Motor neuron (in vitro differentiated cells): ENCODE data around the gene MLLT1. TPM values are rescaled to one million over a fixed set of nuclear protein-coding genes. Genes with fewer than 3 reads are reported as not detected.

Experiments used
- ATAC-seq, 8 experiments: fragments of 200-7000 bp; cut with Tn5 transposase; replicated peaks in 6 of 8; 2 replicates each; pipeline ENCODE4 v1.8.0; 2021; ENCODE audit warnings: mild to moderate bottlenecking in 8 of 8, moderate library complexity in 8 of 8
- H3K27ac ChIP-seq, 2 donors: fragments of 250-450 bp; sonication (Bioruptor Pico); 2 replicates each; pipeline ENCODE4 v1.9.0; 2021; ENCODE audit warnings: antibody characterized with exemption in 2 of 2, mild to moderate bottlenecking in 2 of 2, moderate library complexity in 1 of 2
- H3K4me1 ChIP-seq, 2 donors: fragments of 250-450 bp; sonication (Bioruptor Pico); replicated peaks in 1 of 2; 2 replicates each; pipeline ENCODE4 v1.6.1; 2021; ENCODE audit warnings: antibody characterized with exemption in 2 of 2, mild to moderate bottlenecking in 2 of 2, moderate library complexity in 1 of 2
- H3K4me3 ChIP-seq, 5 donors: fragments of 250-450 bp; sonication (Bioruptor Pico); 2 replicates each; pipeline ENCODE4 v1.9.0; 2021; ENCODE audit warnings: antibody characterized with exemption in 5 of 5, mild to moderate bottlenecking in 5 of 5, moderate library complexity in 4 of 5
- WGBS, 10 experiments: fragments of 450-650 bp; shearing (Covaris generic); methylation state at CpG; one replicate each; pipeline ENCODE4 v1.0.0; 2022; 5-methylcytosine and 5-hydroxymethylcytosine counted together
- in situ Hi-C, 9 experiments: fragments of 400-800 bp; cut with MboI; loops; one replicate each; pipeline ENCODE4 v1.15.0; 2021; ENCODE audit warnings: low sequenced_read_pairs in 9 of 9, low pct_unique_long_range_greater_than_20kb in 2 of 9; ENCODE audit not compliant: unreplicated experiment in 9 of 9
- total RNA-seq, 8 experiments: library from RNA; unstranded; fragments of 300-600 nt; gene quantifications; 2 replicates each; pipeline versions ENCODE4 v1.2.3 to v1.2.4, GENCODE V29; 2022

Gene MLLT1
- total RNA-seq, 8 experiments from 2014 or later, result 12.4 to 88.7 (median 30.1) TPM

GRCh38 chr19:6227156-6227935 lies 52.4 kb downstream of the MLLT1 start:
- H3K27ac ChIP-seq, result peak overlapping the region in 1 of 2 donors; percentile 19
- H3K4me3 ChIP-seq, result no peak overlapping the region
- ATAC-seq, result no peak
- in situ Hi-C loops, result no loop called here
- peaks cover 17 to 22% of the 10 kb centered on the region in 2 donors for H3K4me1 ChIP-seq
- WGBS, 10 experiments, result 68 to 100% (median 93%) methylated on average over 1 to 8 of the region's 33 CpGs; no CpG with 5 or more reads in 1 of the 10 experiments

GRCh38 chr19:6226444-6227155 lies 53.2 kb downstream of the MLLT1 start:
- no peak overlapping the region for H3K4me3 ChIP-seq
- 86 to 97% (median 93%) methylated on average over 1 to 6 of the region's 28 CpGs; no CpG with 5 or more reads in 7 of the 10 experiments for WGBS, 10 experiments
- no peak for ATAC-seq
- peaks cover 17 to 22% of the 10 kb centered on the region in 2 donors for H3K4me1 ChIP-seq
- H3K27ac ChIP-seq, result no peak overlapping the region
- in situ Hi-C loops, result no loop called here

DNA sequence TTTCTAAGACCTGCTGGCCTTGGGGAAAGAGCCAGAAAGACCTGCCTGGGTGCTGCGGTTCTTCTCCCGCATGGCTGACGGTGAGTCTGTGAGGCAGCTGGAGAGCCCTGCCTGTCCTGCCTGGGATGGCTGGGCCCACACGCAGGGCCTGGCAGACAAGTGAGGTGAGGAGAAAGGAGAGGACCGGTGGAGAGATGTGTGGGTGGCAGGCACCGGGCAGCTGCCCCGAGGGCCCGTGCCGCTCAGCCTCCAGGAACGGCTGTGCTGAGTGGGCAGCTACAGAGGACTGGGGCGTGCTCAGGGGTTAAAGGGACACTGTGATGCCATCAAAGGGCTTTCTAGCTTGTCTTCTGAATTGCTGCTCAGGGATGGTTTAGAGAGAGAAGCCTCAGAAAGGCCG lies 53.8 kb downstream of the MLLT1 start:
- in situ Hi-C loops, result no loop called here
- H3K4me1 ChIP-seq, result peaks cover 17 to 22% of the 10 kb centered on the region in 2 donors
- no peak overlapping the region for H3K4me3 ChIP-seq
- 93 to 100% (median 97%) methylated on average over 1 to 7 of the region's 12 CpGs; no CpG with 5 or more reads in 6 of the 10 experiments for WGBS, 10 experiments
- no peak overlapping the region for H3K27ac ChIP-seq
- no peak for ATAC-seq

- H3K4me1 ChIP-seq, result peaks cover 17 to 22% of the 10 kb centered on the region in 2 donors
- in situ Hi-C loops, result no loop called here
- ATAC-seq, result no peak
- WGBS, 10 experiments, result 91 to 100% (median 95%) methylated on average over 4 to 8 of the region's 18 CpGs; no CpG with 5 or more reads in 7 of the 10 experiments
- no peak overlapping the region for H3K4me3 ChIP-seq
- H3K27ac ChIP-seq, result no peak overlapping the region
Measured at GRCh38 chr19:6225232-6225865, 54.4 kb downstream of the MLLT1 start.

- H3K27ac ChIP-seq, result peak overlapping the region in 1 of 2 donors; percentile 37
- H3K4me1 ChIP-seq, result peaks cover 23 to 24% of the 10 kb centered on the region in 2 donors
- H3K4me3 ChIP-seq, result no peak overlapping the region
- in situ Hi-C loops, result no loop called here
- 100% methylated on average over 1 of the region's 4 CpGs; no CpG with 5 or more reads in 8 of the 10 experiments for WGBS, 10 experiments
- no peak for ATAC-seq
Measured at GRCh38 chr19:6224308-6224675, 55.5 kb downstream of the MLLT1 start.

GRCh38 chr19:6223461-6224307 lies 56.1 kb downstream of the MLLT1 start:
- 86 to 94% methylated on average over 4 to 5 of the region's 18 CpGs; no CpG with 5 or more reads in 8 of the 10 experiments for WGBS, 10 experiments
- ATAC-seq, result peak in 4 of 8 experiments; percentile 27 to 35 (median 32)
- in situ Hi-C loops, result no loop called here
- H3K27ac ChIP-seq, result peak overlapping the region in 1 of 2 donors; percentile 37
- peaks cover 23% of the 10 kb centered on the region in 2 donors for H3K4me1 ChIP-seq
- H3K4me3 ChIP-seq, result no peak overlapping the region

GRCh38 chr19:6222884-6223283 lies 56.9 kb downstream of the MLLT1 start:
- in situ Hi-C loops, result no loop called here
- ATAC-seq, result no peak
- Histone ChIP-seq H3K4me3 (no peak overlapping the region), H3K4me1 (peaks cover 22 to 23% of the 10 kb centered on the region in 2 donors), H3K27ac (no peak overlapping the region)
- 20 to 100% (median 80%) methylated on average over 1 of the region's 18 CpGs; no CpG with 5 or more reads in 7 of the 10 experiments for WGBS, 10 experiments

- in situ Hi-C loops, result no loop called here
- no peak for ATAC-seq
- Histone ChIP-seq H3K27ac (no peak overlapping the region), H3K4me3 (no peak overlapping the region), H3K4me1 (peaks cover 23 to 27% of the 10 kb centered on the region in 2 donors)
- 88 to 100% (median 100%) methylated on average over 1 to 3 of the region's 40 CpGs; no CpG with 5 or more reads in 5 of the 10 experiments for WGBS, 10 experiments
Measured at GRCh38 chr19:6221878-6222746, 57.7 kb downstream of the MLLT1 start.

- 67 to 100% (median 100%) methylated on average over 1 to 6 of the region's 17 CpGs; no CpG with 5 or more reads in 4 of the 10 experiments for WGBS, 10 experiments
- Histone ChIP-seq H3K4me3 (no peak overlapping the region), H3K27ac (no peak overlapping the region), H3K4me1 (peaks cover 29 to 33% of the 10 kb centered on the region in 2 donors)
- in situ Hi-C loops, result no loop called here
- no peak for ATAC-seq
Measured at GRCh38 chr19:6221220-6221877, 58.4 kb downstream of the MLLT1 start.

DNA sequence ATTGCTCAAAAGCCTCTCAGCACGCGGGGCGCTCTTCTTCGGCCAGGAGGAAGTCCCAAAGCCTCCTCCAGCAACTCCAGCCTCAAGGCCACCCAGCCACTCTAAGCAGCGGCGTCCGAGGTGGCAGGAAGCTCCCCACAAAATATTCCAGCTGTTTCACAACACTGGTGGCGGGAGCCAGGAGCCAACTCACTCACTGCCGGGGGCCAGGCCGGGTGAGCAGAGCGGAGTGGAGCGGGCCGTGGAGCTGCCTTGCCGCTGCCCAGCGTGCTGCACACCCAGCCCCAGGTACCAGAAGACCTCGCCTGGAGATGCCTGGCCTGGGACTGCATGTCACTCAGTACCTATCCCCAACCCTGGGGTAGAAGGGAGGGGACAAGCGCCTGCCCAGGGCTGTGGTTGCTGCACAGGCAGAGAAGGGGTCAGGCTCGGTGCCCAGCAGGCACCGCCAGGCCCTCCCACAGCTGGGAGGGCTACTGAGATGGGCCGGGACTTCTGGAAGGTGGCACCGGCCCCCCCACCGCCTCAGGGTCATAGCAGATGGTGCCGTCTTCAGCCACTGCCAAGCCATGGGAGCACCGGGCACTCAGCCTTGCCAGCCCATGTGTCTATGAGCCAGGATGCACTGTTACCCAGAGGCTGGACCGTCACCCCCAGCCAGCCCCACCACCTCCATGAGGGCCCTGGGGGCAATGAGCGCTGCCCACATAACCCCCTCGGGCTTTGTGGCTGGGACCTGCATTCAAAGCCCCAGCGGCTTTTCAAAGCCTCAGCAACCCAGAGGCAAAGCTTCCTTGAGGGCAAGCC lies 59.2 kb downstream of the MLLT1 start:
- no peak for ATAC-seq

More for the DNA sequence above, 59.2 kb downstream of the MLLT1 start:
- WGBS, 10 experiments, result 33 to 92% (median 87%) methylated on average over 1 to 5 of the region's 28 CpGs; no CpG with 5 or more reads in 5 of the 10 experiments
- H3K4me1 ChIP-seq, result peaks cover 34 to 40% of the 10 kb centered on the region in 2 donors
- H3K27ac ChIP-seq, result no peak overlapping the region
- in situ Hi-C loops, result no loop called here
- H3K4me3 ChIP-seq, result no peak overlapping the region
